T-cell (primary cell): ENCODE measurements around the gene RAB3C. TPM values are rescaled to one million over a fixed set of nuclear protein-coding genes. Genes with fewer than 3 reads are reported as not detected.

ENCODE experiments used
- ATAC-seq, 4 experiments: fragments of 200-7000 bp in 3 of 4; fragments of 150-1000 bp in 1 of 4; cut with Tn5 transposase; replicated peaks in 1 of 4; 1 replicate in 3 of 4; 2 replicates in 1 of 4; pipeline ENCODE4 v1.10.0; 2021; ENCODE audit warnings: moderate library complexity in 3 of 4, mild to moderate bottlenecking in 2 of 4, moderate number of reproducible peaks in 1 of 4
- CTCF ChIA-PET, 2 donors: fragments of 300-600 bp; sonication (Branson Sonifier 250); formaldehyde crosslinking; loops; one replicate each; lab custom pipeline; 2022; ENCODE audit warnings: antibody characterized with exemption in 2 of 2; lab: Charles Lee
- POLR2A ChIA-PET, 2 donors: fragments of 300-600 bp; sonication (Branson Sonifier 250); formaldehyde crosslinking; loops; one replicate each; lab custom pipeline; 2022; ENCODE audit warnings: antibody characterized with exemption in 2 of 2; lab: Charles Lee
- DNase-seq, 35 experiments: peaks; one replicate each; pipeline versions ENCODE4 v3.0.0 to v3.0.0-alpha.2; 2013 to 2023
- H3K27ac ChIP-seq: one replicate; pipeline ENCODE4 v1.5.1; 2013; ENCODE audit warnings: low read length
- H3K27me3 ChIP-seq, 2 experiments: replicated peaks in 1 of 2; 1 replicate in 1 of 2; 2 replicates in 1 of 2; pipeline versions ENCODE4 v1.6.1 to v1.7.0; 2013; ENCODE audit warnings: low read length in 1 of 2, mixed read lengths in 1 of 2; ENCODE audit not compliant: control insufficient read depth in 2 of 2, insufficient read depth in 2 of 2; ENCODE audit errors: extremely low read depth in 1 of 2
- H3K36me3 ChIP-seq, 2 donors: 1 replicate in 1 of 2; 2 replicates in 1 of 2; pipeline versions ENCODE4 v1.6.1 to v1.7.0; 2013; ENCODE audit warnings: low read length in 1 of 2; ENCODE audit not compliant: control insufficient read depth in 2 of 2, insufficient read depth in 1 of 2; ENCODE audit errors: extremely low read depth in 1 of 2
- H3K4me1 ChIP-seq, 2 experiments: 1 replicate in 1 of 2; 2 replicates in 1 of 2; pipeline versions ENCODE4 v1.6.1 to v1.7.0; 2013; ENCODE audit warnings: low read length in 2 of 2, mixed read lengths in 1 of 2; ENCODE audit not compliant: insufficient read depth in 2 of 2, control insufficient read depth in 1 of 2; ENCODE audit errors: extremely low read depth in 1 of 2
- H3K4me3 ChIP-seq, 2 donors: 1 replicate in 1 of 2; 2 replicates in 1 of 2; pipeline versions ENCODE4 v1.5.1 to v1.7.0; 2013; ENCODE audit warnings: mild to moderate bottlenecking in 2 of 2, low read length in 1 of 2, moderate library complexity in 1 of 2; ENCODE audit not compliant: control insufficient read depth in 1 of 2; ENCODE audit errors: extremely low read depth in 1 of 2
- H3K9me3 ChIP-seq: 2 replicates; pipeline ENCODE4 v1.7.0; 2013
- H3K27ac Mint-ChIP-seq, 2 donors: one replicate each; pipeline ENCODE4 v1.8.0; 2020 to 2021; ENCODE audit warnings: mild to moderate bottlenecking in 2 of 2, mixed read lengths in 2 of 2
- H3K27me3 Mint-ChIP-seq, 2 donors: one replicate each; pipeline ENCODE4 v1.8.0; 2021 to 2022; ENCODE audit warnings: mixed read lengths in 2 of 2
- H3K36me3 Mint-ChIP-seq: one replicate; pipeline ENCODE4 v1.8.0; 2021; ENCODE audit warnings: mixed read lengths
- H3K4me1 Mint-ChIP-seq, 3 donors: one replicate each; pipeline ENCODE4 v1.8.0; 2020 to 2022; ENCODE audit warnings: mixed read lengths in 3 of 3, mild to moderate bottlenecking in 1 of 3
- H3K4me3 Mint-ChIP-seq, 3 donors: one replicate each; pipeline ENCODE4 v1.8.0; 2020 to 2022; ENCODE audit warnings: mild to moderate bottlenecking in 3 of 3, mixed read lengths in 3 of 3, moderate library complexity in 3 of 3
- H3K9me3 Mint-ChIP-seq, 3 donors: one replicate each; pipeline ENCODE4 v1.8.0; 2020 to 2022; ENCODE audit warnings: mixed read lengths in 3 of 3
- WGBS: methylation state at CpG from one replicate; pipeline ENCODE4 v1.1.5; 2013; ENCODE audit warnings: missing lambda C conversion rate; ENCODE audit not compliant: insufficient coverage; 5-methylcytosine and 5-hydroxymethylcytosine counted together
- total RNA-seq, 35 experiments: library from RNA in 6 of 35; stranded (reverse) in 6 of 35; fragments of 120-200 nt in 1 of 35; gene quantifications; one replicate each; pipeline versions ENCODE4 v1.2.1 to v1.2.4 and lab custom pipeline; 2013 to 2026

RAB3C gene
- total RNA-seq, 5 donors from 2014 or later (not counting 1 experiment from before 2014, with no cell fraction given) = not detected

DNA sequence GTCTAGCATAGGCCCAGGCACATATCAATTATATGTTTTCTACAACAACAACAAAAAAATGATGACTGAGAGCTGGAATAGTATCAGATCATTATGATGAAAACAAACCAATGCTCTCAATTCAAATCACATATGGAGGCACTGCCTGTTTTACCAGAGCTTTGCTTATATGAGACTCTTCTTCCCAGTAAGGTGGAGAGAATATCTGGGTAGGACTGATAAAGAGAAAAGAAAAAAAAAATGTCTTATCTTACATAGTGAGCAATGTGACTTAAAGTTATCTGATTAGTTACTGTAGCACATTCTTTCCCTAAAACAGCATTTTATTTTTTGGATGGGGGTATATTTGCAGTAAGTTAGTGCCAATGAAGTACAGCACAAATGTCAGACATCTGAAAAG is 154.8 kb downstream of the RAB3C start:
- H3K4me1 Mint-ChIP-seq = no peaks in the 10 kb centered on the region
- H3K36me3 Mint-ChIP-seq = no peaks in the 10 kb centered on the region
- H3K36me3 ChIP-seq = no peaks in the 10 kb centered on the region
- H3K9me3 Mint-ChIP-seq = no peaks in the 10 kb centered on the region
- no peak overlapping the region for H3K27ac Mint-ChIP-seq
- ChIA-PET CTCF (no interaction called here), POLR2A (no interaction called here)
- peaks cover 1 to 3% of the 10 kb centered on the region in 2 donors for H3K27me3 Mint-ChIP-seq
- no peak overlapping the region for H3K4me3 ChIP-seq
- no peak overlapping the region for H3K27ac ChIP-seq
- ATAC-seq (no peak), DNase-seq (no peak)
- peaks cover 0 to 8% of the 10 kb centered on the region in 2 experiments for H3K27me3 ChIP-seq
- H3K4me1 ChIP-seq = no peaks in the 10 kb centered on the region
- no peaks in the 10 kb centered on the region for H3K9me3 ChIP-seq
- H3K4me3 Mint-ChIP-seq = no peak overlapping the region

DNA sequence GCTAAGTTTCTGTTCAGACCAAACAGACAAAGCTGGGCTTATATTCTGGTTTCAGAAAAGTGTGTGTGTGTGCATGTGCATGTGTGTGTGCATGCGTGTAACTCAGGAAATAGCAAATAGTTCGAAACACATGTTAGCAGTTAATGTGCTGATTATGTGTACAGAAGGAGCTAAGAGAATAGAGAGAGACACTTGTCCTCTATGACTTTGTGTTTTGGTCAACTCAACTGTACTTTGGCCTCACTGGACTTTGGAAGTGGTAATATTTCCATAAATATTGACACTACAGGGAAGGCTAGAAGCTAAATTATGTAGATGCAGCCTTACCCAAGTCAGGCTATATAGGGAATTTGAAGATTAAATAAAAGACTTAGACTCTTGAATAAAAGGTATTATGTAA is 155.5 kb downstream of the RAB3C start:
- Histone ChIP-seq H3K27ac (no peak overlapping the region), H3K27me3 (peaks cover 0 to 8% of the 10 kb centered on the region in 2 experiments), H3K9me3 (no peaks in the 10 kb centered on the region), H3K36me3 (no peaks in the 10 kb centered on the region), H3K4me1 (no peaks in the 10 kb centered on the region), H3K4me3 (no peak overlapping the region)
- Mint-ChIP-seq H3K4me3 (no peak overlapping the region), H3K36me3 (no peaks in the 10 kb centered on the region), H3K9me3 (no peaks in the 10 kb centered on the region), H3K27ac (no peak overlapping the region), H3K27me3 (peaks cover 1 to 3% of the 10 kb centered on the region in 2 donors), H3K4me1 (no peaks in the 10 kb centered on the region)
- ChIA-PET CTCF (no interaction called here), POLR2A (no interaction called here)
- 83% methylated on average over 2 of the region's 2 CpGs for WGBS
- no peak for DNase-seq
- no peak for ATAC-seq

DNA sequence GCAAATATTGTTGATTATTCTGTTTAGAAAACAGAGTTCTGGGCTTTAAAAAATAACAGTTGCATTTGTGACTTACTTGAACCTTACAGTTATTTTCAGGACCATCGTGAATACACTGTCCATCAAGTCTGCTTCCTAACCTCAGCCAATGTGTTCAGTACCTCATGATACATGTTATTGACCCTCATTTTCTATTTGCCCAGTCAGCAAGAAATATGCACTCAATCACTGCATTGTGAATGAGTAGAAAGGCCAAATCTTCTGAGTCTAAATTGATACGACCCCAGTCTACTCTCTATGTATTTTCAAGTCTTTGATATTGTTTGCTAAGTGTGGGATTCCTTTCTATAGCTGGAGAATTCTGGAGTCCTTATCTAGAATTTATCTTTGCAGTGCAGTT is 156.2 kb downstream of the RAB3C start:
- 88% methylated on average over 1 of the region's 2 CpGs for WGBS
- Histone ChIP-seq H3K4me3 (no peak overlapping the region), H3K27me3 (peaks cover 0 to 8% of the 10 kb centered on the region in 2 experiments), H3K36me3 (no peaks in the 10 kb centered on the region), H3K9me3 (no peaks in the 10 kb centered on the region), H3K4me1 (no peaks in the 10 kb centered on the region), H3K27ac (no peak overlapping the region)
- ATAC-seq = no peak
- Mint-ChIP-seq H3K4me3 (no peak overlapping the region), H3K27ac (no peak overlapping the region), H3K27me3 (peaks cover 1 to 3% of the 10 kb centered on the region in 2 donors), H3K4me1 (no peaks in the 10 kb centered on the region), H3K36me3 (no peaks in the 10 kb centered on the region), H3K9me3 (no peaks in the 10 kb centered on the region)
- ChIA-PET CTCF (no interaction called here), POLR2A (no interaction called here)
- no peak for DNase-seq

DNA sequence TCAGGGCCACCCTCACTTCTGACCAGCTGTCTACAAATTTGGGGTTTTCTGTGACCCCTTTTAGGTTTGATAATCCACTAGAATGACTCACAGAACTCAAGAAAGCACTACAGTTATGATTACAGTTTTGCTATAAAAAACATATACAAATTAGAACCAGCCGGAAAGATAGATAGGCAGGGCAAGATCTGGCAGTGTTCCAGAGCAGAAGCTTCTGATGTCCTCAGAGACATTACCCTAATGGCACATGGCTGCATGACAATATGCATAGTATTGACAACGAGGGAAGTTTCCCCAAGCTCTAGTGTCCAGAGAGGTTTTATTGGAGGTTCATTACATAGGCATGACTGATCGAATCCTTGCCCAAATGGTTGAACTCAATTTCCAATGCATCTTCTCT is 158.1 kb downstream of the RAB3C start:
- Mint-ChIP-seq H3K4me3 (no peak overlapping the region), H3K27ac (no peak overlapping the region), H3K36me3 (no peaks in the 10 kb centered on the region), H3K4me1 (no peaks in the 10 kb centered on the region), H3K27me3 (peaks cover 0 to 4% of the 10 kb centered on the region in 2 donors), H3K9me3 (no peaks in the 10 kb centered on the region)
- ChIA-PET POLR2A (no interaction called here), CTCF (no interaction called here)
- Histone ChIP-seq H3K27ac (no peak overlapping the region), H3K4me3 (no peak overlapping the region), H3K36me3 (no peaks in the 10 kb centered on the region), H3K4me1 (no peaks in the 10 kb centered on the region), H3K27me3 (peaks cover 0 to 8% of the 10 kb centered on the region in 2 experiments), H3K9me3 (no peaks in the 10 kb centered on the region)
- 79% methylated on average over 2 of the region's 3 CpGs for WGBS
- no peak for DNase-seq
- ATAC-seq = no peak

DNA sequence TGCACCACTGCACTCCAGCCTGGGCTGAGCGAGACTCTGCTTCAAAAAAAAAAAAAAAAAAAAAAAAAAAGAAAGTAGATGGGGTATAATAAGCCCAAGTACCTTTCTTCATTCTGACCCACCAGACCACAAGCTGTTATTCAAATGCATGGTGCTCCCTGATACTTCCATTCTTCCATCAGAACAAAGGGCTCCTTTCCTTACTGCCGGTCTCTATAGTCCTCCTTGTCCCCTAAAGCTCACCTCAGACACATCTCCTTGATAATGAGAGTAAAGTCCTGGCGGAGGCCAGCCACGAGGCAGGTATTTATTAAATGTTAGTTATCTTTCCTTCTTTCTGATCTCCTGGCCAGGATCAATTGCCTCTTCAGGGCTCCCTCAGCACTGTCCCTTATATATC is 162.5 kb downstream of the RAB3C start:
- Histone ChIP-seq H3K36me3 (no peaks in the 10 kb centered on the region), H3K27ac (no peak overlapping the region), H3K9me3 (no peaks in the 10 kb centered on the region), H3K4me1 (no peaks in the 10 kb centered on the region), H3K4me3 (no peak overlapping the region), H3K27me3 (peaks cover 0 to 4% of the 10 kb centered on the region in 2 experiments)
- Mint-ChIP-seq H3K27me3 (peaks cover 0 to 3% of the 10 kb centered on the region in 2 donors), H3K4me3 (no peak overlapping the region), H3K9me3 (no peaks in the 10 kb centered on the region), H3K36me3 (no peaks in the 10 kb centered on the region), H3K4me1 (no peaks in the 10 kb centered on the region), H3K27ac (no peak overlapping the region)
- ChIA-PET POLR2A (interaction anchor here in 1 of 2 donors (0.6 kb wide), 1 partner anchor 474 kb away, joined by 12 read pairs; no protein-coding TSS in a partner anchor), CTCF (interaction anchor here in 1 of 2 donors (0.6 kb wide), 1 partner anchor 19 kb away, joined by 3 read pairs; no protein-coding TSS in a partner anchor)
- ATAC-seq (no peak), DNase-seq (no peak)
- WGBS = no CpG with 5 or more reads among the region's 4 CpGs

DNA sequence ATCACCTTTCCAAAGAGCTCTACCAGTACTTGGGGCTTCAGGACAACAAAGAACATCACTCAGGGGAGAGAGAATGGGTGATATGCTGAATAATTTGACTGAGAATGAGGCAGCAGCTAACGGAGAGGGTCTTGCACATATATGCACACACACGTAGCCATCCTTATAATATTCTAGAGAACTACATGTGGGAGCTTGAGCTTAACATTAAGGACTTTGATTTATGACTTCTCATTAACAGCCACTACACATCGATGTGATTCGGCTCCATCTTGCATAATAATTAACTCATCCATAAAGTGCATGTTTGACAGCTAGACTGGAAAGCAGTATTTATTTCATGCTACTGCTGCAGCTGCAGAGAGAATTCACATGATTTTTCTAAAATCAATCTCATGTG is 163.4 kb downstream of the RAB3C start:
- no peaks in the 10 kb centered on the region for H3K36me3 ChIP-seq
- Mint-ChIP-seq H3K27ac (no peak overlapping the region), H3K4me3 (no peak overlapping the region), H3K36me3 (no peaks in the 10 kb centered on the region), H3K9me3 (no peaks in the 10 kb centered on the region), H3K4me1 (no peaks in the 10 kb centered on the region), H3K27me3 (peaks cover 0 to 3% of the 10 kb centered on the region in 2 donors)
- no peaks in the 10 kb centered on the region for H3K9me3 ChIP-seq
- DNase-seq (no peak), ATAC-seq (no peak)
- H3K4me1 ChIP-seq = no peaks in the 10 kb centered on the region
- H3K4me3 ChIP-seq = no peak overlapping the region
- ChIA-PET CTCF (no interaction called here), POLR2A (no interaction called here)
- H3K27me3 ChIP-seq = no peaks in the 10 kb centered on the region
- no peak overlapping the region for H3K27ac ChIP-seq
- no CpG with 5 or more reads among the region's 4 CpGs for WGBS

DNA sequence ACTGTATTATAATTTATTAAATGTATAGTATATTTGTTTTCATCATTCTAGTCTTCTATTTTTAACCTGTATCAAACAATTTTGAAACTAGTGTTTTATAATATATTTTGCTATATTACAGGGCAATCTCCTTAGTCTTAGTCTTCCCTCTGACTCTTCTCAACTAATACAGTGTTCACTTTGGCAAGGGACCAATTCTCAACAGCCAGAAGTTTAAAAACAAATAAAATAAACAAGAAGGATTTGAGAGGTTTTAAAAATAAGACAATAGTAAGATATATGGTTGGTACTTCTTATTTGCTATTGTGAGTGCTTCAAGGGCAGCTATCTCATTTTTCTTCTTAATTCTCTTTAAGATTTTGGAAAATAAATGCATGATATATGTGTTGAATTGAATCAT is 167.2 kb downstream of the RAB3C start:
- H3K9me3 ChIP-seq = no peaks in the 10 kb centered on the region
- no peaks in the 10 kb centered on the region for H3K9me3 Mint-ChIP-seq
- ATAC-seq (no peak), DNase-seq (no peak)
- H3K36me3 ChIP-seq = no peaks in the 10 kb centered on the region
- no peaks in the 10 kb centered on the region for H3K4me1 Mint-ChIP-seq
- H3K36me3 Mint-ChIP-seq = no peaks in the 10 kb centered on the region
- H3K27ac ChIP-seq = no peak overlapping the region
- no peaks in the 10 kb centered on the region for H3K27me3 ChIP-seq
- H3K4me1 ChIP-seq = no peaks in the 10 kb centered on the region
- H3K4me3 Mint-ChIP-seq = no peak overlapping the region
- H3K4me3 ChIP-seq = no peak overlapping the region
- ChIA-PET CTCF (no interaction called here), POLR2A (no interaction called here)
- H3K27me3 Mint-ChIP-seq = peaks cover 5% of the 10 kb centered on the region in 2 donors
- no peak overlapping the region for H3K27ac Mint-ChIP-seq
